ENCODE measurements around the gene RDH13. TPM values are rescaled to one million over a fixed set of nuclear protein-coding genes. Genes with fewer than 3 reads are reported as not detected.
A peak's percentile ranks its signal among the peaks of the same experiment; 100 is the strongest.

Gene RDH13
- total and polyA plus RNA-seq, 8 donors, result 13.1 to 124 (median 21.5) TPM

GRCh38 chr19:55089342-55089944 is 26.5 kb upstream of the RDH13 start:
- no peak overlapping the region for H3K27ac ChIP-seq
- no peak for DNase-seq
- H3K27me3 ChIP-seq, result peaks cover 0 to 31% (median 15%) of the 10 kb centered on the region in 3 donors
- 74 to 90% (median 85%) methylated on average over 2 to 3 of the region's 3 CpGs for WGBS, 5 donors
- no peaks in the 10 kb centered on the region for H3K9me3 ChIP-seq
- intact Hi-C loops (cut with DNase I; ENCODE audit: low total_unique reads), result no loop called here
- H3K4me1 ChIP-seq, result peaks cover 24 to 39% (median 31%) of the 10 kb centered on the region in 4 donors
- TF ChIP-seq CTCF (IDR thresholded peaks at IDR 0.05) (no peak), POLR2AphosphoS5 (IDR thresholded peaks at IDR 0.05) (no peak), POLR2A (IDR thresholded peaks at IDR 0.05) (no peak), EP300 (IDR thresholded peaks at IDR 0.05) (no peak)
- no peak overlapping the region for H3K4me3 ChIP-seq
- H3K36me3 ChIP-seq, result peaks cover 31 to 60% (median 43%) of the 10 kb centered on the region in 4 donors

GRCh38 chr19:55088543-55089341 is 25.8 kb upstream of the RDH13 start:
- H3K36me3 ChIP-seq, result peaks cover 27 to 63% (median 39%) of the 10 kb centered on the region in 4 donors
- intact Hi-C loops (cut with DNase I; ENCODE audit: low total_unique reads), result no loop called here
- DNase-seq, result peak; percentile 81 to 86
- H3K9me3 ChIP-seq, result no peaks in the 10 kb centered on the region
- peak overlapping the region in 4 of 5 donors; percentile 7 to 60 (median 41) for H3K27ac ChIP-seq
- no peak overlapping the region for H3K4me3 ChIP-seq
- 42 to 56% (median 50%) methylated on average over 15 to 18 of the region's 18 CpGs for WGBS, 5 donors
- TF ChIP-seq POLR2AphosphoS5 (IDR thresholded peaks at IDR 0.05) (no peak), CTCF (IDR thresholded peaks at IDR 0.05) (peak in 4 of 7 experiments; percentile 28 to 92 (median 88))
- H3K27me3 ChIP-seq, result peaks cover under 1 to 38% (median 15%) of the 10 kb centered on the region in 3 donors
- peaks cover 24 to 39% (median 31%) of the 10 kb centered on the region in 4 donors for H3K4me1 ChIP-seq

GRCh38 chr19:55088021-55088451 is 25.1 kb upstream of the RDH13 start:
- Histone ChIP-seq H3K27me3 (peaks cover 5 to 45% (median 22%) of the 10 kb centered on the region in 3 donors), H3K27ac (peak overlapping the region; percentile 0 to 60 (median 29))
- WGBS, 5 donors, result 53 to 69% (median 59%) methylated on average over 12 of the region's 12 CpGs

GRCh38 chr19:55087542-55087901 is 24.6 kb upstream of the RDH13 start:
- peaks cover 8 to 50% (median 27%) of the 10 kb centered on the region in 3 donors for H3K27me3 ChIP-seq
- H3K4me1 ChIP-seq, result peaks cover 24 to 47% (median 34%) of the 10 kb centered on the region in 4 donors
- H3K36me3 ChIP-seq, result peaks cover 21 to 62% (median 36%) of the 10 kb centered on the region in 4 donors
- no peaks in the 10 kb centered on the region for H3K9me3 ChIP-seq
- 42 to 75% (median 63%) methylated on average over 17 of the region's 17 CpGs for WGBS, 5 donors
- DNase-seq, result peak in 1 of 2 donors; percentile 55
- H3K4me3 ChIP-seq, result peak overlapping the region; percentile 41 to 51 (median 44)
- intact Hi-C loops (cut with DNase I; ENCODE audit: low total_unique reads), result no loop called here
- no peak for TF ChIP-seq CTCF (IDR thresholded peaks at IDR 0.05)
- no peak for TF ChIP-seq POLR2AphosphoS5 (IDR thresholded peaks at IDR 0.05)
- no peak for TF ChIP-seq EP300 (IDR thresholded peaks at IDR 0.05)
- no peak for TF ChIP-seq POLR2A (IDR thresholded peaks at IDR 0.05)
- peak overlapping the region in 2 of 5 donors; percentile 14 to 60 for H3K27ac ChIP-seq

More at GRCh38 chr19:55088021-55088451, 25.1 kb upstream of the RDH13 start:
- peaks cover 26 to 67% (median 41%) of the 10 kb centered on the region in 4 donors for H3K36me3 ChIP-seq
- peaks cover 24 to 45% (median 32%) of the 10 kb centered on the region in 4 donors for H3K4me1 ChIP-seq
- intact Hi-C loops (cut with DNase I; ENCODE audit: low total_unique reads), result no loop called here
- peak in 1 of 2 donors; percentile 24 for DNase-seq
- no peaks in the 10 kb centered on the region for H3K9me3 ChIP-seq
- no peak for TF ChIP-seq EP300 (IDR thresholded peaks at IDR 0.05)
- peak overlapping the region in 3 of 4 donors; percentile 41 to 51 (median 47) for H3K4me3 ChIP-seq
